SK-N-MC (cell line): ENCODE data around the gene TRIL.

Source experiments
- EZH2 ChIP-seq: fragments of 200-600 bp; sonication (generic); IDR thresholded peaks from one replicate; pipeline ENCODE4 v1.6.1; 2017; ENCODE audit warnings: antibody characterized with exemption
- POLR2AphosphoS5 ChIP-seq: IDR thresholded peaks from 2 replicates; pipeline ENCODE4 v1.6.1; 2012; ENCODE audit warnings: mild to moderate bottlenecking, low read depth, low read length, borderline replicate concordance

GRCh38 chr7:28939844-28940544 lies 18.1 kb downstream of the TRIL start:
- TF ChIP-seq EZH2, result no peak
- no peak for TF ChIP-seq POLR2AphosphoS5
